K562 (cell line): ENCODE results near the gene PWWP2A. TPM values are rescaled to one million over a fixed set of nuclear protein-coding genes. Genes with fewer than 3 reads are reported as not detected.
A peak's percentile ranks its signal among the peaks of the same experiment; 100 is the strongest.

Experiments
- ATAC-seq: fragments of 200-7000 bp; cut with Tn5 transposase; 3 replicates; pipeline ENCODE4 v1.9.1; 2020; ENCODE audit warnings: moderate library complexity
- BruUV-seq: library from RNA; stranded (reverse); fragments of 400-500 nt; replicated peaks from 2 replicates; lab custom pipeline; 2021; lab: Mats Ljungman, UMichigan
- CTCF ChIA-PET: fragments of 300-600 bp; formaldehyde crosslinking; extraction: SDS; loops from one replicate; lab custom pipeline; 2021; ENCODE audit warnings: low intra/inter-chr PET ratio; lab: Yijun Ruan, JAX
- POLR2A ChIA-PET: fragments of 300-600, 350-650 bp; sonication (Branson Sonifier 250); formaldehyde crosslinking; extraction: SDS; loops from one replicate; lab custom pipeline; 2021; ENCODE audit warnings: antibody characterized with exemption, inconsistent platforms; lab: Yijun Ruan, JAX
- DNase-seq, 4 experiments: peaks; one replicate each; pipeline versions ENCODE4 v3.0.0 to v3.0.0-alpha.2; 2011 to 2018; ENCODE audit warnings: low spot score in 3 of 4, mixed read lengths in 3 of 4; ENCODE audit errors: extremely low read depth in 1 of 4
- FAIRE-seq: peaks from 2 replicates; lab custom pipeline; 2011; peaks lifted over from hg19 to GRCh38; lab: Jason Lieb, UNC
- H2AFZ ChIP-seq: 2 replicates; pipeline ENCODE4 v1.6.0; 2011; ENCODE audit warnings: low read depth, low read length, control low read depth, inconsistent platforms
- H3K27ac ChIP-seq: fragments of 200-600 bp; 3 replicates; pipeline ENCODE4 v1.8.0; 2011; ENCODE audit warnings: low read depth, mild to moderate bottlenecking, control low read depth, inconsistent platforms, low read length, moderate library complexity, mixed read lengths; ENCODE audit errors: extremely low read depth
- H3K27me3 ChIP-seq, 2 experiments: fragments of 300-600 bp in 1 of 2; 2 replicates in 1 of 2; 3 replicates in 1 of 2; pipeline versions ENCODE4 v1.6.0 to v1.8.0; 2011; ENCODE audit warnings: inconsistent platforms in 2 of 2, low read length in 2 of 2, mild to moderate bottlenecking in 1 of 2, mixed read lengths in 1 of 2, moderate library complexity in 1 of 2; ENCODE audit not compliant: control insufficient read depth in 2 of 2, insufficient read depth in 2 of 2
- H3K36me3 ChIP-seq: fragments of 300-600 bp; 3 replicates; pipeline ENCODE4 v1.8.0; 2011; ENCODE audit warnings: mild to moderate bottlenecking, low read length, inconsistent platforms; ENCODE audit not compliant: control insufficient read depth, insufficient read depth
- H3K4me1 ChIP-seq, 2 experiments: fragments of 200-600 bp in 1 of 2; replicated peaks in 1 of 2; 2 replicates in 1 of 2; 3 replicates in 1 of 2; pipeline versions ENCODE4 v1.5.1 to v1.8.0; 2011; ENCODE audit warnings: inconsistent platforms in 2 of 2, low read length in 2 of 2, mild to moderate bottlenecking in 1 of 2, mixed read lengths in 1 of 2, moderate library complexity in 1 of 2; ENCODE audit not compliant: control insufficient read depth in 2 of 2, insufficient read depth in 2 of 2
- H3K4me2 ChIP-seq: 2 replicates; pipeline ENCODE4 v1.6.1; 2011; ENCODE audit warnings: low read length, control low read depth, inconsistent platforms, mixed read lengths; ENCODE audit not compliant: insufficient read depth
- H3K4me3 ChIP-seq: fragments of 200-600 bp; sonication (generic), shearing (Covaris generic); 2 replicates; pipeline ENCODE4 v1.5.1; 2016; ENCODE audit warnings: control low read depth, inconsistent platforms
- H3K79me2 ChIP-seq: fragments of 200-600 bp; 3 replicates; pipeline ENCODE4 v1.8.0; 2011; ENCODE audit warnings: low read length, inconsistent platforms; ENCODE audit not compliant: control insufficient read depth, insufficient read depth
- H3K9ac ChIP-seq, 2 experiments: 2 replicates each; pipeline versions ENCODE4 v1.6.0 to v1.6.1; 2011; ENCODE audit warnings: low read depth in 2 of 2, low read length in 2 of 2, control low read depth in 1 of 2, inconsistent platforms in 1 of 2, mild to moderate bottlenecking in 1 of 2, mixed read lengths in 1 of 2; ENCODE audit not compliant: insufficient read depth in 1 of 2
- H3K9me1 ChIP-seq: one replicate; pipeline ENCODE4 v1.6.0; 2011; ENCODE audit warnings: inconsistent platforms, mild to moderate bottlenecking, low read length, moderate library complexity; ENCODE audit not compliant: control insufficient read depth, insufficient read depth
- H3K9me3 ChIP-seq: replicated peaks from 2 replicates; pipeline ENCODE4 v1.5.1; 2011; ENCODE audit warnings: low read depth, low read length, inconsistent platforms; ENCODE audit not compliant: control insufficient read depth, insufficient read depth
- H4K20me1 ChIP-seq: replicated peaks from 2 replicates; pipeline ENCODE4 v1.6.1; 2011; ENCODE audit warnings: low read length, inconsistent platforms, mixed read lengths; ENCODE audit not compliant: control insufficient read depth, insufficient read depth
- RERE ChIP-seq: sonication (generic); formaldehyde crosslinking; IDR thresholded peaks from 2 replicates; pipeline ENCODE4 v1.8.0; 2023; ENCODE audit warnings: missing genetic modification reagents, mild to moderate bottlenecking, borderline replicate concordance
- ZBTB8A ChIP-seq: fragments of 450-650 bp; IDR thresholded peaks from 2 replicates; pipeline ENCODE4 v1.6.1; 2018; ENCODE audit warnings: mild to moderate bottlenecking, moderate library complexity; ENCODE audit not compliant: partially characterized antibody
- WGBS: fragments of 100-300 bp; shearing (Covaris generic); methylation state at CpG from one replicate; pipeline ENCODE4 v1.1.6; 2016; ENCODE audit warnings: low coverage, mixed read lengths; ENCODE audit not compliant: insufficient coverage; ENCODE audit errors: missing lambda C conversion rate; 5-methylcytosine and 5-hydroxymethylcytosine counted together
- in situ Hi-C: fragments of 300-500 bp; cut with MboI; formaldehyde crosslinking; loops from 4 replicates; pipeline ENCODE4 v1.15.0; 2018; ENCODE audit warnings: inconsistent platforms, mixed read lengths
- intact Hi-C: fragments of 100-400 bp; cut with micrococcal nuclease; formaldehyde crosslinking; loops from 2 replicates; pipeline ENCODE4 v1.14.2; 2022
- polyA plus RNA-seq, 8 experiments: library from polyadenylated mRNA; depleted of rRNA in 4 of 8; stranded (reverse) in 5 of 8; unstranded in 3 of 8; fragments of >200 nt; fragmentation: Nextera tagmentation in 2 of 8; fragmentation: Illumina TruSeq in 1 of 8; extraction: Ambion mirVana in 2 of 8; extraction: Trizol in 1 of 8; gene quantifications; 2 replicates each; pipeline versions ENCODE4 v1.2.1 to v1.2.3, GENCODE V29; 2011 to 2014; ENCODE audit warnings: inconsistent platforms in 1 of 8, missing spikeins in 1 of 8
- total RNA-seq, 7 experiments: library from RNA; depleted of rRNA in 6 of 7; stranded (reverse); fragments of >200 nt in 6 of 7; fragmentation: Illumina TruSeq in 2 of 7; extraction: Trizol in 2 of 7; gene quantifications; 2 replicates each; pipeline versions ENCODE4 v1.2.1 to v1.2.3, GENCODE V29; 2011 to 2021; ENCODE audit warnings: low replicate concordance in 1 of 7

The PWWP2A gene
- total and polyA plus RNA-seq, 9 of the 15 experiments (the other 6 are each of a cell fraction or from before 2014, with no cell fraction given) = 2.7 to 26.3 (median 14.6) TPM

- intact Hi-C loops = loop anchor here (1.0 to 5.0 kb wide), 3 partner anchors 38 to 181 kb away; partner anchors contain the start of gene PWWP2A
- DNase-seq (no peak), ATAC-seq (no peak), FAIRE-seq (no peak)
- TF ChIP-seq RERE (no peak), ZBTB8A (peak; percentile 20)
- Histone ChIP-seq H2AFZ (peak overlapping the region; percentile 63), H3K4me2 (no peak overlapping the region), H3K27me3 (no peaks in the 10 kb centered on the region), H4K20me1 (no peaks in the 10 kb centered on the region), H3K27ac (peak overlapping the region; percentile 25; the same call in 1 of the 3 replicates), H3K9me3 (no peaks in the 10 kb centered on the region), H3K36me3 (peaks cover 11% of the 10 kb centered on the region), H3K79me2 (no peaks in the 10 kb centered on the region), H3K4me1 (peaks cover 0 to 13% of the 10 kb centered on the region in 2 experiments; a peak in 2 of 5 replicates), H3K9me1 (no peaks in the 10 kb centered on the region), H3K9ac (peak overlapping the region in 1 of 2 experiments; percentile 17; a peak in 1 of 4 replicates), H3K4me3 (no peak overlapping the region)
- ChIA-PET POLR2A (interaction anchor here (0.6 to 2.3 kb wide), 6 partner anchors 9 to 337 kb away, joined by 3 to 11 read pairs (median 3); no protein-coding TSS in a partner anchor), CTCF (interaction anchor here (2.3 kb wide), 1 partner anchor 263 kb away, joined by 10 read pairs; no protein-coding TSS in a partner anchor)
- 38% methylated on average over 3 of the region's 3 CpGs for WGBS
- in situ Hi-C loops = no loop called here
- no TSS peak for BruUV-seq
These were observed 37.8 kb downstream of the PWWP2A start for GRCh38 chr5:160081495-160081894.
